ENCODE results near the gene PHKG2.

Gene PHKG2

DNA sequence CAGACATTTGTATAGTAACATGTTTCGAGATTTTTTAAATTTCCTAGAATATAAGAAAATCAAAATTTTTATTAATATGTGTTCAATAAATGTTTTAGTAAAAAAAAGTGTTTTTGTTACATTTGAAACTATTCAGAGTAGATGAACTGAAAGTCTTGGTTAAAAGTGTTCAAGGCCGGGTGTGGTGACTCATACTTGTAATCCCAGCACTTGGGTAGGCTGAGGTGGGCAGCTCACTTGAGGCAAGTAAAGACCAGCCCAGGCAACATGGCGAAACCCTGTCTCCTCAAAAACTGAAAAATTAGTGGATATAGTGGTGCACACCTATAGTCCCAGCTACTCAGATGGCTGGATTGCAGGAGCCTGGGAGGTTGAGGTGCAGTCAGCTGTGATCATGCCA is 16.8 kb upstream of the PHKG2 start:
- no peaks in the 10 kb centered on the region for H3K9me3 ChIP-seq
- H3K27me3 ChIP-seq = no peaks in the 10 kb centered on the region
- H3K4me3 ChIP-seq (ENCODE audit: low read depth in 1 of 2, low read length in 1 of 2) = no peak overlapping the region
- peaks cover 72% of the 10 kb centered on the region for H3K36me3 ChIP-seq
- peaks cover 12 to 13% of the 10 kb centered on the region in 2 experiments for H3K4me1 ChIP-seq (ENCODE audit: control insufficient read depth in 1 of 2, insufficient read depth in 1 of 2, low read depth in 1 of 2, low read length in 1 of 2)
- H3K27ac ChIP-seq = no peak overlapping the region
- no peak for TF ChIP-seq CTCF (IDR thresholded peaks at IDR 0.05)

- no peak overlapping the region for H3K27ac ChIP-seq
- peaks cover 81% of the 10 kb centered on the region for H3K36me3 ChIP-seq
- no peaks in the 10 kb centered on the region for H3K27me3 ChIP-seq
- no peak overlapping the region for H3K4me3 ChIP-seq (ENCODE audit: low read depth in 1 of 2, low read length in 1 of 2)
- TF ChIP-seq CTCF (IDR thresholded peaks at IDR 0.05) = no peak
- H3K4me1 ChIP-seq (ENCODE audit: control insufficient read depth in 1 of 2, insufficient read depth in 1 of 2, low read depth in 1 of 2, low read length in 1 of 2) = no peaks in the 10 kb centered on the region
- no peaks in the 10 kb centered on the region for H3K9me3 ChIP-seq
Observed at GRCh38 chr16:30736995-30737793, 11.0 kb upstream of the PHKG2 start.

GRCh38 chr16:30737794-30738648 is 10.2 kb upstream of the PHKG2 start:
- Histone ChIP-seq H3K27me3 (no peaks in the 10 kb centered on the region), H3K9me3 (no peaks in the 10 kb centered on the region), H3K27ac (no peak overlapping the region), H3K4me3 (ENCODE audit: low read depth in 1 of 2, low read length in 1 of 2) (no peak overlapping the region), H3K4me1 (ENCODE audit: control insufficient read depth in 1 of 2, insufficient read depth in 1 of 2, low read depth in 1 of 2, low read length in 1 of 2) (no peaks in the 10 kb centered on the region), H3K36me3 (peaks cover 81% of the 10 kb centered on the region)
- no peak for TF ChIP-seq CTCF (IDR thresholded peaks at IDR 0.05)

GRCh38 chr16:30738984-30739951 is 9.0 kb upstream of the PHKG2 start:
- Histone ChIP-seq H3K4me1 (ENCODE audit: control insufficient read depth in 1 of 2, insufficient read depth in 1 of 2, low read depth in 1 of 2, low read length in 1 of 2) (no peaks in the 10 kb centered on the region), H3K4me3 (ENCODE audit: low read depth in 1 of 2, low read length in 1 of 2) (no peak overlapping the region), H3K9me3 (no peaks in the 10 kb centered on the region), H3K27me3 (no peaks in the 10 kb centered on the region), H3K36me3 (peaks cover 81% of the 10 kb centered on the region), H3K27ac (no peak overlapping the region)
- no peak for TF ChIP-seq CTCF (IDR thresholded peaks at IDR 0.05)
